WTC11 (cell line): Measurements from ENCODE around the gene ARPC5. TPM values are rescaled to one million over a fixed set of nuclear protein-coding genes. Genes with fewer than 3 reads are reported as not detected.

Source experiments
- ATAC-seq: fragments of 200-7000 bp; cut with Tn5 transposase; 2 replicates; pipeline ENCODE4 v1.10.0; 2021; ENCODE audit warnings: mild to moderate bottlenecking, moderate library complexity
- CTCF ChIA-PET: fragments of 300-600 bp; sonication (Branson Sonifier 250); formaldehyde crosslinking; loops from one replicate; lab custom pipeline; 2021; ENCODE audit warnings: antibody characterized with exemption; lab: Charles Lee
- POLR2A ChIA-PET: fragments of 350-600 bp; sonication (Branson Sonifier 250); formaldehyde crosslinking; loops from one replicate; lab custom pipeline; 2021; ENCODE audit warnings: antibody characterized with exemption; lab: Charles Lee
- DNase-seq: peaks from one replicate; pipeline ENCODE4 v3.0.0; 2021; ENCODE audit warnings: low spot score
- H3K27ac Mint-ChIP-seq: 2 replicates; pipeline ENCODE4 v1.8.0; 2021; ENCODE audit warnings: mixed read lengths
- H3K27me3 Mint-ChIP-seq: 2 replicates; pipeline ENCODE4 v1.8.0; 2021; ENCODE audit warnings: low read depth, mild to moderate bottlenecking, moderate library complexity, mixed read lengths
- H3K36me3 Mint-ChIP-seq: 2 replicates; pipeline ENCODE4 v1.8.0; 2021; ENCODE audit warnings: mixed read lengths
- H3K4me1 Mint-ChIP-seq: 2 replicates; pipeline ENCODE4 v1.8.0; 2022; ENCODE audit warnings: mixed read lengths
- H3K4me3 Mint-ChIP-seq: 2 replicates; pipeline ENCODE4 v1.8.0; 2021; ENCODE audit warnings: mild to moderate bottlenecking, moderate library complexity, mixed read lengths
- H3K9me3 Mint-ChIP-seq: 2 replicates; pipeline ENCODE4 v1.8.0; 2021; ENCODE audit warnings: mixed read lengths
- ATF1 ChIP-seq: sonication (generic); formaldehyde crosslinking; IDR thresholded peaks from 2 replicates; pipeline ENCODE4 v1.8.1; 2023; ENCODE audit warnings: mild to moderate bottlenecking, moderate library complexity, missing genetic modification reagents
- CBFB ChIP-seq: sonication (generic); formaldehyde crosslinking; IDR thresholded peaks from 2 replicates; pipeline ENCODE4 v1.8.1; 2022; ENCODE audit warnings: mild to moderate bottlenecking, low read depth, missing genetic modification reagents
- FOXK1 ChIP-seq: sonication (generic); formaldehyde crosslinking; IDR thresholded peaks from 2 replicates; pipeline ENCODE4 v1.8.0; 2022; ENCODE audit warnings: mild to moderate bottlenecking, moderate library complexity, missing genetic modification reagents
- NFE2L1 ChIP-seq: sonication (generic); formaldehyde crosslinking; IDR thresholded peaks from 2 replicates; pipeline ENCODE4 v1.8.1; 2023; ENCODE audit warnings: missing genetic modification reagents
- TEAD4 ChIP-seq: sonication (generic); formaldehyde crosslinking; IDR thresholded peaks from 2 replicates; pipeline ENCODE4 v1.8.0; 2022; ENCODE audit warnings: mild to moderate bottlenecking, missing genetic modification reagents
- ZBTB43 ChIP-seq: sonication (generic); formaldehyde crosslinking; IDR thresholded peaks from 2 replicates; pipeline ENCODE4 v1.8.1; 2023; ENCODE audit warnings: mild to moderate bottlenecking, missing genetic modification reagents
- ZNF138 ChIP-seq: sonication (generic); formaldehyde crosslinking; conservative IDR thresholded peaks from 2 replicates; pipeline ENCODE4 v1.8.1; 2022; ENCODE audit warnings: mild to moderate bottlenecking, moderate library complexity, missing genetic modification reagents
- ZNF396 ChIP-seq: fragments of 250-450 bp; sonication (Bioruptor Pico); IDR thresholded peaks from 2 replicates; pipeline ENCODE4 v1.8.0; 2021; ENCODE audit warnings: mild to moderate bottlenecking, moderate library complexity, borderline replicate concordance
- ZNF416 ChIP-seq: fragments of 250-450 bp; sonication (Bioruptor Pico); IDR thresholded peaks from 2 replicates; pipeline ENCODE4 v1.9.0; 2021; ENCODE audit warnings: mild to moderate bottlenecking, inconsistent platforms
- ZNF423 ChIP-seq: fragments of 250-450 bp; sonication (Bioruptor Pico); IDR thresholded peaks from 2 replicates; pipeline ENCODE4 v2.1.2; 2022; ENCODE audit warnings: mild to moderate bottlenecking, moderate library complexity
- total RNA-seq: library from RNA; stranded (reverse); gene quantifications from 3 replicates; pipeline ENCODE4 v1.2.3, GENCODE V29; 2021
- TF ChIP-seq, protein P1 (sequence below): sonication (generic); formaldehyde crosslinking; IDR thresholded peaks from 2 replicates; pipeline ENCODE4 v1.8.1; 2023; ENCODE audit warnings: mild to moderate bottlenecking, moderate library complexity, missing genetic modification reagents
- TF ChIP-seq, protein P2 (sequence below): sonication (generic); formaldehyde crosslinking; IDR thresholded peaks from 2 replicates; pipeline ENCODE4 v1.8.1; 2023; ENCODE audit warnings: mild to moderate bottlenecking, missing genetic modification reagents
- TF ChIP-seq, protein P3 (sequence below): sonication (generic); formaldehyde crosslinking; IDR thresholded peaks from 2 replicates; pipeline ENCODE4 v1.8.0; 2022; ENCODE audit warnings: mild to moderate bottlenecking, missing genetic modification reagents
- TF ChIP-seq, protein P4 (sequence below): sonication (generic); formaldehyde crosslinking; IDR thresholded peaks from 2 replicates; pipeline ENCODE4 v1.8.0; 2023; ENCODE audit warnings: mild to moderate bottlenecking, missing genetic modification reagents
- TF ChIP-seq, protein P5 (sequence below): sonication (generic); formaldehyde crosslinking; conservative IDR thresholded peaks from 2 replicates; pipeline ENCODE4 v1.8.1; 2022; ENCODE audit warnings: mild to moderate bottlenecking, missing genetic modification reagents

The ARPC5 gene
- total RNA-seq, 1 experiment from 2014 or later: 51.7 TPM

GRCh38 chr1:183589384-183589783, 46.2 kb downstream of the ARPC5 start:
- Mint-ChIP-seq H3K9me3 (no peaks in the 10 kb centered on the region), H3K4me1 (peaks cover 39% of the 10 kb centered on the region), H3K27me3 (no peaks in the 10 kb centered on the region), H3K36me3 (no peaks in the 10 kb centered on the region), H3K4me3 (no peak overlapping the region), H3K27ac (no peak overlapping the region)
- CTCF ChIA-PET: no interaction called here
- POLR2A ChIA-PET: no interaction called here
- TF ChIP-seq TEAD4 (CRISPR knock-in tag) (no peak), FOXK1 (CRISPR knock-in tag) (no peak), ZNF396 (CRISPR knock-in tag) (no peak)
- TF ChIP-seq, protein P1, sequence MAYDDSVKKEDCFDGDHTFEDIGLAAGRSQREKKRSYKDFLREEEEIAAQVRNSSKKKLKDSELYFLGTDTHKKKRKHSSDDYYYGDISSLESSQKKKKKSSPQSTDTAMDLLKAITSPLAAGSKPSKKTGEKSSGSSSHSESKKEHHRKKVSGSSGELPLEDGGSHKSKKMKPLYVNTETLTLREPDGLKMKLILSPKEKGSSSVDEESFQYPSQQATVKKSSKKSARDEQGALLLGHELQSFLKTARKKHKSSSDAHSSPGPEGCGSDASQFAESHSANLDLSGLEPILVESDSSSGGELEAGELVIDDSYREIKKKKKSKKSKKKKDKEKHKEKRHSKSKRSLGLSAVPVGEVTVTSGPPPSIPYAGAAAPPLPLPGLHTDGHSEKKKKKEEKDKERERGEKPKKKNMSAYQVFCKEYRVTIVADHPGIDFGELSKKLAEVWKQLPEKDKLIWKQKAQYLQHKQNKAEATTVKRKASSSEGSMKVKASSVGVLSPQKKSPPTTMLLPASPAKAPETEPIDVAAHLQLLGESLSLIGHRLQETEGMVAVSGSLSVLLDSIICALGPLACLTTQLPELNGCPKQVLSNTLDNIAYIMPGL (CRISPR knock-in tag): no peak
- TF ChIP-seq, protein P2, sequence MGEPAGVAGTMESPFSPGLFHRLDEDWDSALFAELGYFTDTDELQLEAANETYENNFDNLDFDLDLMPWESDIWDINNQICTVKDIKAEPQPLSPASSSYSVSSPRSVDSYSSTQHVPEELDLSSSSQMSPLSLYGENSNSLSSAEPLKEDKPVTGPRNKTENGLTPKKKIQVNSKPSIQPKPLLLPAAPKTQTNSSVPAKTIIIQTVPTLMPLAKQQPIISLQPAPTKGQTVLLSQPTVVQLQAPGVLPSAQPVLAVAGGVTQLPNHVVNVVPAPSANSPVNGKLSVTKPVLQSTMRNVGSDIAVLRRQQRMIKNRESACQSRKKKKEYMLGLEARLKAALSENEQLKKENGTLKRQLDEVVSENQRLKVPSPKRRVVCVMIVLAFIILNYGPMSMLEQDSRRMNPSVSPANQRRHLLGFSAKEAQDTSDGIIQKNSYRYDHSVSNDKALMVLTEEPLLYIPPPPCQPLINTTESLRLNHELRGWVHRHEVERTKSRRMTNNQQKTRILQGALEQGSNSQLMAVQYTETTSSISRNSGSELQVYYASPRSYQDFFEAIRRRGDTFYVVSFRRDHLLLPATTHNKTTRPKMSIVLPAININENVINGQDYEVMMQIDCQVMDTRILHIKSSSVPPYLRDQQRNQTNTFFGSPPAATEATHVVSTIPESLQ (CRISPR knock-in tag): no peak
- TF ChIP-seq, protein P3, sequence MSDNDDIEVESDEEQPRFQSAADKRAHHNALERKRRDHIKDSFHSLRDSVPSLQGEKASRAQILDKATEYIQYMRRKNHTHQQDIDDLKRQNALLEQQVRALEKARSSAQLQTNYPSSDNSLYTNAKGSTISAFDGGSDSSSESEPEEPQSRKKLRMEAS (CRISPR knock-in tag): no peak
- TF ChIP-seq, all 79 proteins: peak for 0
- ATAC-seq (no peak), DNase-seq (no peak)

GRCh38 chr1:183588827-183589226, 46.8 kb downstream of the ARPC5 start:
- Mint-ChIP-seq H3K27ac (no peak overlapping the region), H3K4me3 (no peak overlapping the region), H3K9me3 (no peaks in the 10 kb centered on the region), H3K36me3 (no peaks in the 10 kb centered on the region), H3K4me1 (peaks cover 39% of the 10 kb centered on the region), H3K27me3 (no peaks in the 10 kb centered on the region)
- ChIA-PET POLR2A (no interaction called here), CTCF (no interaction called here)
- DNase-seq (no peak), ATAC-seq (no peak)
- TF ChIP-seq, protein P4, sequence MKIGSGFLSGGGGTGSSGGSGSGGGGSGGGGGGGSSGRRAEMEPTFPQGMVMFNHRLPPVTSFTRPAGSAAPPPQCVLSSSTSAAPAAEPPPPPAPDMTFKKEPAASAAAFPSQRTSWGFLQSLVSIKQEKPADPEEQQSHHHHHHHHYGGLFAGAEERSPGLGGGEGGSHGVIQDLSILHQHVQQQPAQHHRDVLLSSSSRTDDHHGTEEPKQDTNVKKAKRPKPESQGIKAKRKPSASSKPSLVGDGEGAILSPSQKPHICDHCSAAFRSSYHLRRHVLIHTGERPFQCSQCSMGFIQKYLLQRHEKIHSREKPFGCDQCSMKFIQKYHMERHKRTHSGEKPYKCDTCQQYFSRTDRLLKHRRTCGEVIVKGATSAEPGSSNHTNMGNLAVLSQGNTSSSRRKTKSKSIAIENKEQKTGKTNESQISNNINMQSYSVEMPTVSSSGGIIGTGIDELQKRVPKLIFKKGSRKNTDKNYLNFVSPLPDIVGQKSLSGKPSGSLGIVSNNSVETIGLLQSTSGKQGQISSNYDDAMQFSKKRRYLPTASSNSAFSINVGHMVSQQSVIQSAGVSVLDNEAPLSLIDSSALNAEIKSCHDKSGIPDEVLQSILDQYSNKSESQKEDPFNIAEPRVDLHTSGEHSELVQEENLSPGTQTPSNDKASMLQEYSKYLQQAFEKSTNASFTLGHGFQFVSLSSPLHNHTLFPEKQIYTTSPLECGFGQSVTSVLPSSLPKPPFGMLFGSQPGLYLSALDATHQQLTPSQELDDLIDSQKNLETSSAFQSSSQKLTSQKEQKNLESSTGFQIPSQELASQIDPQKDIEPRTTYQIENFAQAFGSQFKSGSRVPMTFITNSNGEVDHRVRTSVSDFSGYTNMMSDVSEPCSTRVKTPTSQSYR (CRISPR knock-in tag): no peak

DNA sequence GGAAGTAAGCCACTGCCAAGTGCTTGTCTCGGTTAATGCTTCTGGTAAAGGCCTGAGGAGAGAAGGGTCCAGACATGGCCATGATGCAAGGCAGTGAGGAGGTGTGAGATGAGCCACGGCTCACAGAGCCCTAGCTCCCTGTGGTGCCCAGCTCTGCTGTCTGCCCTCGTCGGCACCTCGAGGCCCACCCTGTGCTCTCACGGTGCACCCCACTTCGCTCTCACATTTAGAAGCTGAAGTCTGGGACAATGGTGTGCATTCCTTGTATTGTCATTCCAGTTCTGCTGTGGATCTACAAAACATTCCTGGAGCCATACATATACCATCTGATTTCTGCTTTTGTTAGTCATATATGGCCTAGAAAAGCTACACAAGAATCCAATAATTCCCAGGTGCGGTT, 48.7 kb downstream of the ARPC5 start:
- POLR2A ChIA-PET: no interaction called here
- H3K4me3 Mint-ChIP-seq: no peak overlapping the region
- H3K27me3 Mint-ChIP-seq: no peaks in the 10 kb centered on the region
- no peaks in the 10 kb centered on the region for H3K9me3 Mint-ChIP-seq
- TF ChIP-seq, protein P5, sequence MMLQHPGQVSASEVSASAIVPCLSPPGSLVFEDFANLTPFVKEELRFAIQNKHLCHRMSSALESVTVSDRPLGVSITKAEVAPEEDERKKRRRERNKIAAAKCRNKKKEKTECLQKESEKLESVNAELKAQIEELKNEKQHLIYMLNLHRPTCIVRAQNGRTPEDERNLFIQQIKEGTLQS (CRISPR knock-in tag): no peak
- no peak for TF ChIP-seq CBFB (CRISPR knock-in tag)
- 0 out of 2 replicates have a peak, but pooled peaks have one; percentile 22 for TF ChIP-seq ZNF423 (CRISPR knock-in tag)
- TF ChIP-seq ATF1 (CRISPR knock-in tag): no peak
- TF ChIP-seq FOXK1 (CRISPR knock-in tag): no peak
- DNase-seq (no peak), ATAC-seq (no peak; the same call in 1 of the 2 replicates)
- H3K36me3 Mint-ChIP-seq: no peaks in the 10 kb centered on the region
- H3K4me1 Mint-ChIP-seq: peaks cover 27% of the 10 kb centered on the region
- CTCF ChIA-PET: interaction anchor here (1.9 kb wide), 1 partner anchor 359 kb away, joined by 5 read pairs; no protein-coding TSS in a partner anchor
- no peak overlapping the region for H3K27ac Mint-ChIP-seq

- Mint-ChIP-seq H3K9me3 (no peaks in the 10 kb centered on the region), H3K4me3 (no peak overlapping the region), H3K27ac (no peak overlapping the region), H3K36me3 (no peaks in the 10 kb centered on the region), H3K4me1 (peaks cover 27% of the 10 kb centered on the region), H3K27me3 (no peaks in the 10 kb centered on the region)
- DNase-seq: no peak
- no peak for ATAC-seq
- CTCF ChIA-PET: interaction anchor here (1.9 kb wide), 1 partner anchor 359 kb away, joined by 5 read pairs; no protein-coding TSS in a partner anchor
- POLR2A ChIA-PET: no interaction called here
- no peak for TF ChIP-seq ZBTB43 (CRISPR knock-in tag)
- TF ChIP-seq ZNF416 (CRISPR knock-in tag): no peak
- TF ChIP-seq NFE2L1 (CRISPR knock-in tag): no peak
- TF ChIP-seq ZNF138 (CRISPR knock-in tag): no peak
These were observed 49.1 kb downstream of the ARPC5 start for GRCh38 chr1:183586455-183586854.
